Glomerular visceral epithelial cell (primary cell): ENCODE measurements around the gene LARP4.
"Not testable (repeated sequence)": the region's sequence is repeated elsewhere in the genome, so short reads cannot be mapped to it uniquely, and the experiment has no call there.

ENCODE experiments used
- DNase-seq: peaks from one replicate; pipeline ENCODE4 v3.0.0-alpha.2; 2016; ENCODE audit errors: extremely low spot score

Gene LARP4

DNA sequence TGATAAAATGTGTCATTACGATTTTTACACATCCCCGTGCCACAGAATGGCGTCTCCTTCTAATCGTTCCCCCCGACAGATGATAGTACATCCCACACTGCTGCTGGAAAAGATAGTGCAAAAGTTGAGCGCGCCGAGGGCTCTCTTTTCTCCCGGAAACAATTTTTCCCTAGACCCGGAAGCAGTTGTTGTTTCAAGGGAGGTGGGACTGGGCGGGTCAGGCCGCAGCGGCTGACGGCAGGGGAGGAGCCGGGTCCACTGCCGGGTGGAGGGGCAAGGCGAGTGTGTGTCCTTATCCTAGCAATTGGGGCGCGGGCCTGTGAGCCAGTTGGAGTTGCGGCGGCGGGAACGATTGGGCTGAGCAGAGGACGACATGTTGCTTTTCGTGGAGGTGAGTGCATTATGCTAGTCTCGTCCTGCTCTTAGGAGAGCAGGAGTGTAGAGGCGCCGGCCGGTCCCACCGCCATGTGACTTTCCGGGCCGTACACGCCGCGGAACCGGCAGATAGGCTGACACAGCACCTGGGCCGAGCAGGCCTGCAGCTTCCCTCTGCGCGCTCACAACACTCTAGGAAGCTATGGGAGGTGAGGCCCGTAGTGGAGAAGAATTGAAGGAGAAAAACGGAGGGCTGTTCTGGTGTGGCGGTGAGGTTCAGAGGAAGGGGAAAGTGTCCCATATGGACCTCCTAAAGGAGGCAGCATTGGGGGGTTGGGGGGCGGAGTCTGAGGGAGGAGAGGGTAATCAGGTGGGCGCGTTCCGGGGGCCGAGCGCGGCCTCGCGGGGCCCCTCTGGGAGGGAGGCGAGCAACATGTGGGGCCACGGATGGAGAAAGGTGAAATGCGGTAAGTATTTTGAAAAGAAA lies at the start of gene LARP4:
Gene LARP4, plus strand, starts transcription at position 248 of the 862 bp plus-strand sequence. Its CDS starts 126 bp downstream, at position 374.
- DNase-seq, result peak; percentile 93

DNA sequence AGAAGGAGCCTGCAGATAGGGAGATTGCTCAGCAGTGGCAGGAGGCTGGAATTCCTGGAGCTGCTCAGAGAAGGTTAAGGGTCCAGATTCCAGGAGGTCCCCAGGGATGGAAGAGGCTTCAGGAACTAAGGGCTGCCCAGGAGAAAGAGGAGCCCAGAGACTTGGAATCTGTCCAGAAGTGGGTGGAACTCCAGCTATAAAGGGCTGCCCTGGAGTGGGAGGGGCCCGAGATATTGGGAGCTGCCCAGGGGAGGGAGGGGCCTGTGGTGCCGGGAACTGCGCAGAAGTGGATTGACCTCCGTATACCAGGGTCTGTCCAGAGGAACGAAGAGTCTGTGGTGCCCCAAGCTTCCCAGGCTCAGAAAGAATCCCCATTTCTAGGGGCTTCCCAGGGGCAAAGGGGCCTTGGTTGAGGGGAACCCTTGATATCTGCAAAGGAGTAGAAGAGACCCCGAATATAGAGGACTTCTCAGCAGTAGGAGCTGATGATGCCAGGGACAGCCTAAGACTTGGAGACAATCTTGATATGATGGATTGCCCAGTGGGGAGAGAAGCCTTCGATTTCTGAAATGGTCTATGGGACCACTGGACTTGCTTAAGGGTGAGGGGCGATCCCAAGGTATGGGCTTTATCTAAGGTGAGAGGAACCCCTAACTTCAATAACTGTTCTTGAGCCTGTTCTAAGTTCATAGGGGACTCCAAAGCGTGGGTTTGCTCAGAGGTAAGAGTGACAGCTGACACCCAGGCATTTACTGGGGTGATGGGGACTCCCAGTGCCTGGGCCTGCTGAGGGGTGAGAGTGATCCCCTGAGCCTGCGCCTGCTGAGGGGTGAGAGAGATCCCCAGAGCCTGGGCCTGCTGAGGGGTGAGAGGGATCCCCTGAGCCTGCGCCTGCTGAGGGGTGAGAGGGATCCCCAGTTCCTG lies 49.3 kb upstream of the LARP4 start:
- DNase-seq, result no peak

DNA sequence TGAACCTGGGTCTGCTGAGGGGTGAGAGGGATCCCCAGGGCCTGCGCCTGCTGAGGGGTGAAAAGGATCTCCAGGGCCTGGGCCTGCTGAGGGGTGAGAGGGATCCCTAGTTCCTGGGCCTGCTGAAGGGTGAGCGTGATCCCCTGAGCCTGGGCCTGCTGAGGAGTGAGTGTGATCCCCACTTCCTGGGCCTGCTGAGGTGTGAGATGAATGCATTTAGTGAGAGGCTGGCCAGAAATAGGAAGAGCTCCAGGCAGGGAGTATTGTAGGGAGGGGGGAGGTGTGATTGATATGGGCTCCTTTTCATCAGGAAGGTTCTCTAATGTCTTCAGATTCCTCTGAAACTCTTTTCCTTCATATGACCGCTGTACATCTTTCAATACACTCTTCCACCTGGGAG lies 47.3 kb upstream of the LARP4 start:
- no peak for DNase-seq

DNA sequence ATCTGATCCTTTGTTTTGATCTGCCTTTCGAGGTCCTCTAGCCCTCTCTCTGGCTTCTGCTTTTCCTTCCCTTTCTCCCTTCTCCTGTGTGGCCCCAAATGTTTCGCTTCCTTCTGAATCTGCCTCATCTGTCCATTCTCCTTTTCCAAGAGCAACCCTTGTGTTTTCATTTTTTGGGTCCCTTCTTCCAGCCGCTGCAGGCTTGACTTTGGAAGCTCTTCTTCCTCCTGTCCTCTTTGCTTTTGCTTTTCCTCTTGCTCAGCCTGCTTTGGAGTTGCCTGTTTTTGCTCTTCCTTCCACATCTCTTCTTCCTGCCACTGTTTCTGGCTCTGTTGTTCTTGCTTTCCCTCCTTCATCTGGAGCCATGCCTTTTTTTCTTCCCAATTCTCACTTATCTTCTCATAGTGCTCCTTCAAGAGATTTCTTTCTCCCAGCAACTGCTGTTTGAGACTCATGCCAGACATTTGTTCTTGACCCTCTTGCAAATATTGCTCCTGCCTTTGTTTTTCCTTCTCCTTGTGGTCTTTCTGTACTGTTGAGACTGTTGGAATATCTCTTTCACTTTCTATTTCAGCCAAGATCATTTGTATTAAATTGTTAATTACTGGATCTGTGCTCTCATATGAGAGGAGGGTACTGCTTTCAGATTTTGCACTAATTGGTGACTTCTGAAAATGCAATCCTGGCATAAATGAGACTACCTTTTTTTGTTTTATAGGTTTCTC lies 46.7 kb upstream of the LARP4 start:
- no peak for DNase-seq

DNA sequence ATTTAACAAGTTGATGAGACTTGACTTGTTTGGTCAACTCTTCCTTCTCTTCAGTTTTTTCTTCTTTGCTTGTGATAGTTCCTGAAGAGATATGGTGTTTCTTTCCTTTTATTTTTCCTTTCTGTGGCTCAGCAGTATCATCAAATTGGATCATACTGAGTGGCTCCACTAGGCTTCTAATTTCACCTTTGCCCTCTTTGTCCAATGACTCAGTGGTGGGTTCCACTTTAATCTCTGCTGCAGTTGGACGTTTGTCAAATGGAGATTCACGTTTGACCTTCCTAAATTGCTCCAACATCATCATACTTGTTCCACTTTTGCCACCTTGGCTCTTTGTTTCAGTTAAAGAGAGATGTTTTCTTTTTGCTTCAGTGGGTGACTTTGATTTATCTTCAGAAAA lies 45.8 kb upstream of the LARP4 start:
- DNase-seq, result no peak

DNA sequence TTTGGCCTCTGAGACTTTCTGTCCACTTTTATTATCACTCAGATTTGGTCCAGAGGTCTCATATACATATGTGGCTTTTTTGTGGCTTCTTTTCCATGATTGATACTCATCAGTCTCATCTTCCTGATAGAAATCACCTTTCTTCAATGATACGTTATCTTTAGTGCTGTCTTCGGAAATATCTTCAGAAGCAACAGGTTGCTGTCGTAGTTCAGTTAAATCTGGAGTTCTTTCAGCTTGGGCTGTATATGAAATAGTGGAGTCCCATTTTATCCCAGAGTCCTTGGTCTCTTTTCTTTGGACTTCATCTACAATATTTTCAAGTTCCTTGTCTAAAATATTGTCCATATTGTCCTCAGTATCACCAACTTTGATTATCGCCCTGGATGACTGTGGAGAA lies 45.3 kb upstream of the LARP4 start:
- DNase-seq, result no peak

DNA sequence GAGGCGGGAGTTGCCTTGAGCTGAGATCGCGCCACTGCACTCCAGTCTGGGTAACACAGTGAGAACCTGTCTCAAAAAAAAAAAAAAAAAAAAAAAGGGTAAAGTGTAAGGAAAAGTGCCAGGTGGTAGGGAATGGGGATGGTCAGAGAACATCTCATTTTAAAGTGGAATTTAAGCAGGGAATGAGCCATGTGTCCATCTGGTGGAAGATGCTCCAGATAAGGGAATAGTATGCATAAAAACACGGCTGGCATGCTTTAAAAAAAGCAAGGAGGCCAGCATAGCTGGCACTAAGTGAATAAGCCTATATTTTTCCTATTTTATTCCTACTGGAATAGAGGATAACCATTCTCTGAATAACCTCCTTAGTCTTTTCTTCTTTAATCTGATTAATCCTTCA lies 38.0 kb upstream of the LARP4 start:
- no peak for DNase-seq

DNA sequence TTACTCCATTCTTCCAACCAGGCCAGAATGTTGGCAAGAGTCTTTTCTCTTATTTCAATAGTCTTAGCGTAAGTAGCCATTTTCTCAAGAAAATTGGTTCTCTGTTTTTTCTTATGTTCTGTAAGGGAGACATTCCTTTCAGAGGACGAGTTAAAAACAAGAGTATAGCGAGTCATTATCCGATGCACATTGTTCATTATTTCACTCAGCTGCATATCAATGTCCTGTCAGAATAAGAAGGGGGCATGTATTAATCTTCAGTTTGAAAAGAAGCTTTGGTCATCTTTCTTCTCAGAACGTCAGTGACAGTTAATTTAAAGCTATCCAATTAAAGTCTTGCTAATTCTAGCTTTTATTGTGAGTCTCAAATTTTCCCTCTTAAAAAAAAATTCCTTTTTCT lies 37.5 kb upstream of the LARP4 start:
- no peak for DNase-seq

DNA sequence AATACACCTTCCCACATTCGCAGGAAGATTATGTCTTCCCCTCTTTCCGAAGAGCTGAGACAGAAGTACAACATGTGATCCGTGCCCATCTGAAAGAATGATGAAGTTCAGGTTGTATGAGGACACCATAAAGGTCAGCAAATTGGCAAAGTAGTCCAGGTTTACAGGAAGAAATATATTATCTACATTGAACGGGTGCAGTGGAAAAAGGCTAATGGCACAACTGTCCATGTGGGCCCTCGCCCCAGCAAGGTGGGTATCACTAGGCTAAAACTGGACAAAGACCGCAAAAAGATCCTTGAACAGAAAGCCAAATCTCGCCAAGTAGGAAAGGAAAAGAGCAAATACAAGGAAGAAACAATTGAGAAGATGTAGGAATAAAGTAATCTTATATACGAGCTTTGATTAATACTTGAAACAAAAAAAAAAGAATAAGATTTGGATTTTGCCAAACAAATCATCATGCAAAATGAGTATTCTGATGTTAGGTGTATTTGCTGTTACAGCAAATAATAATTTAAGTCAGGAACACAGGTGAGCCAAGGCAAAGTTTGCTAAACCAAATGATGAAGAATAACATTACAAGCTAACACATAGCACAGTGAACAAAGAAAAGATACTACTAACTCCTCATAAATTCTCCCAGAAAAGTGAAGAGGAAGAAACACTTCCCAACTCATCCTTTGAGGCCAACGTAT lies 34.8 kb upstream of the LARP4 start:
- DNase-seq, result no peak

DNA sequence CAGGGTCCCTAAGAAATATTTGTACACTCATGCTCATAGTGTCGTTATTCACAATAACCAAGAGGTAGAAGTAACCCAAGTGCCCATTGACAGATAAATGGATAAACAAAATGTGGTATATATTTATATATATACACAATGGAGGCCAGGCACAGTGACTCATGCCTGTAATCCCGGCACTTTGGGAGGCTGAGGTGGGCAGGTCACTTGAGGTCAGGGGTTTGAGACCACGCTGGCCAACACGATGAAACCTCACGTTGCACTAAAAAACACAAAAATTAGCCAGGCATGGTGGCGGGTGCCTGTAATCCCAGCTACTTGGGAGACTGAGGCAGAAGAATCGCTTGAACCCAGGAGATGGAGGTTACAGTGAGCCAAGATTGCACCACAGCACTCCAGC lies 30.0 kb upstream of the LARP4 start:
- not testable (repeated sequence) for DNase-seq

DNA sequence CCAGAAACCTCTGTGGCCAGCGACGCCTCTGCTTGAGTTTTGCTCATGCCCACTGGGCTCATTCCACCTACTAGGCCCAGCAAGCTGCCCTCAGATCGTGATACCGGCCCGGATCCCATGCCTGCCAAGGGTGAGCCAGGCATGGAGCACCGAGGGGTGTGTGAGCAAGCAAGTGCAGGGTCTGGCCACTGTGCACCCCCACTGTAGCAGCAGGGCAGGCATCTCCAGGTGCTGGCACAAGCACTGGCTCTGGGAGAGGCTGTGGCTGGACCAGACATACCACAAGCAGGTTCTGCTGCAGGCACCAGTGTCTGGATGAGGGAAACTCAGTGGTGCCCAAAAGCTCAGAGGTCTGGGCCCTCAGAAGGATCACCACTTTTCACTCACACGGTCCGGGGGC lies 24.9 kb upstream of the LARP4 start:
- DNase-seq, result no peak

DNA sequence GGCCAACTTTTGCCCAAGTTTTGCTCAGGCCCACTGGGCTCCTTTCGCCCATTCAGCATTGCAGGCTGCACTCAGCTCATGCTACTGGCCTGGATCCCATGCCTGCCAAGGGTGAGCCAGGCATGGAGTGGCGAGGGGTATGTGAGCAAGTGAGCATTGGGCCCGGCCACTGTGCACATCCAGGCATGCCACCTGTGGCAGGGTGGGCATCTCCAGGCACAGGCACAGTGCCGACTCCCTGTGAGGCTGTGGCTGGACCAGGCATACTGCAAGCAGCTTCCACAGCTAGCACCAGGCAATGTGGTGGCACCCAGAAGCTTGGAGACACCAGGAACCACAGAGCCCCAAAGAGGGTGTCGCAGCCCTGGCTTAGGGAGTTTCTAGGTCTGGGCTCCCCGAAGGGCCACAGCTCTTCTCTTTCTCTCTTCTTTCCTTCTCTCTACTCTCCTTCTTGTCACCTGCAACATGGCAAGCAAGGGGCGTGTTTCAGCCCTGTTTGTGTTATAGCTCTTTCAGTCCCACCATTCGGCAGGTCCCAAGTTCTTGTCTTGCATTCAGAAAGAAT lies 19.8 kb upstream of the LARP4 start:
- DNase-seq, result no peak

DNA sequence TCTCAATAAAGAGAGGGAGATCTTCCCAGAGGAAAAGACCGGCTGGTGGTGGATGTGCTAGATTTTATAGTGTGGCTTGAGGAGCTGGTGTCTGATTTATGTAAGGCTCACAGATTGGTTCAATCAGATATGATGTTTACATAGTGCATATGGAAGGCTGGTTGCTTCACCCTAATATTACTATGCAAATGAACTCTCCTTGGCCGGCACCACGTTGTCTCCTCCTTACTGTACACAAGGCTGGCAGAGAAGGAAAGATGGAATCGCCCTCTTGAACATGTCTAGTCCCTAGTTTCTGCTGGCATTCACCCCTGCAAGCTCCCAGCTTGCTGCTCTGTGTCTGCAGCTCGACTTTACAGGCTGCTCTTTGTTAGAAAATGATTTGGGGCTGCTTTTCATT lies 13.2 kb upstream of the LARP4 start:
- DNase-seq, result no peak

DNA sequence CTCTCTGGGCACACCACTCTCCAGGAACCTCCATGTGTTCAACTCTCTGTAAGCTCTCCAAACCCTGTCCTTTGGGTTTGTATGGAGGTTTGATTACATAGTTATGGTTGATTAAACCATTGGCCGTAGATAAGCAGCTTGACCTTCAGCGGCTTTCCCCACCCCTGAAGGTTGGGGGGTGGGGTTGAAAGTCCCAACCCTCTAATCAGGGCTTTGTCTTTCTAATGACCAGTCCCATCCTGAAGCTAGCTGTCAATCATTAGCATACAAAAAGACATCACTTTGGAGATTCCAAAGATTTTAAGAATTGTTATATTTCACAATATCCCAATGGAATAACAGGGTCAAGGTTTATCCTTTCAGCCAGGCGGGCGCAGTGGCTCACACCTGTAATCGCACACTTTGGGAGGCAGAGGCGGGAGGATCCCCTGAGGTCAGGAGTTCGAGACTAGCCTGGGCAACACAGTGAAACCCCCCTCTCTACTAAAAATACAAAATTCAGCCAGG lies 12.7 kb upstream of the LARP4 start:
- no peak for DNase-seq

DNA sequence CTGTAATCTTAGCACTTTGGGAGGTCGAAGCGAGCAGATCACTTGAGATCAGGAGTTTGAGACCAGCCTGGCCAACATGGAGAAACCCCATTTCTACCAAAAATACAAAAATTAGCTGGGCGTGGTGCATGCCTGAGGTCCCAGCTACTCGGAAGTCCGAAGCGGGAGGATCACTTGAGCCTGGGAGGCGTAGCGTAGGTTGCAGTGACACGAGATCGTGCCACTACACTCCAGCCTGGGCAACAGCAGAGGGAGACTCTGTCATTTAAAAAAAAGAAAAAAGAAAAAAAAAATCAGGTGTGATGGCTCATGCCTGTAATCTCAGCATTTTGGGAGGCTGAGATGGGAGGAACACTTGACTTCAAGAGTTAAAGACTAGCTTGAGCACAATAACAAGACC lies 11.9 kb upstream of the LARP4 start:
- not testable (repeated sequence) for DNase-seq

DNA sequence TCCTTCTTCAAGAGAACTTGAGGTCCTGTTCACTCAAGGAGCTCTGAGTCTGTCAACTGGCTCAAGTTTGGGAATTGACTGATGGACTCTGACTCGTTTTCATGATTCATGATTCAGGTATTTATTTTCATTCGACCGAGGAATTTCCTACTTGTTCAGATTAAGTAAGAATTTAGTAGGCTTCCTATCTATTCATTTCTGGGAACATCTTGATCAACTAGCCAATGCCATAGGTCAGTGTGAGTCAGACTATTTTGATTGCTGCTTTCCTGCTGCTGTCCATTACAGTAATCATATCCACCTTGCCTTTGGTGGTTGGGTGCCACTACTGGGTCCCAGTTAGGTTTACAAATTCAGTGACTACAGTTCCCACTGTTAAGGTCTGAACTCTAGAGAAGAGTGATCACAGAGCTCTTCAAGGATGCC lies 10.4 kb upstream of the LARP4 start:
- peak; percentile 76 for DNase-seq

DNA sequence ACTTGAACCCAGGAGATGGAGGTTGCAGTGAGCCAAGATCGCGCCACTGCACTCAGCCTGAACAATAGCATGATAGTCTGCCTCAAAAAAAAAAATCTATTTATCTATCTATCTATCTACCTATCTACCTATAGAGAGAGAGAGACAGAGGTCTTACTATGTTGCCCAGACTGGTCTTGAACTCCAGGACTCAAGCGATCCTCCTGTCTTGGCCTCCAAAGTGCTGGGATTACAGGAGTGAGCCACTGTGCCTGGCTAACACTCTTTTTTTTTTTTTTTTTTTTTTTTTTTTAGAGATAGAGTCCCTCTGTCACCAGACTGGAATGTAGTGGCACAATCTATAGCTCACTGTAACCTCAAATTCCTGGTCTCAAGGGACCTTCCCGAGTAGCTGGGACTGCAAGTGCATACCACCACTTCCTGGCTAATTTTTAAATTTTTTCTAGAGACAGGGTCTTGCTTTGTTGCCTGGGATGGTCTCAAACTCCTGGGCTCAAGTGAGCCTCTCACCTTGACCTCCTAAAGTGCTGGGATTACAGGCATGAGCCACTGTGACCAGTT lies 6.1 kb upstream of the LARP4 start:
- peak; percentile 13 for DNase-seq

DNA sequence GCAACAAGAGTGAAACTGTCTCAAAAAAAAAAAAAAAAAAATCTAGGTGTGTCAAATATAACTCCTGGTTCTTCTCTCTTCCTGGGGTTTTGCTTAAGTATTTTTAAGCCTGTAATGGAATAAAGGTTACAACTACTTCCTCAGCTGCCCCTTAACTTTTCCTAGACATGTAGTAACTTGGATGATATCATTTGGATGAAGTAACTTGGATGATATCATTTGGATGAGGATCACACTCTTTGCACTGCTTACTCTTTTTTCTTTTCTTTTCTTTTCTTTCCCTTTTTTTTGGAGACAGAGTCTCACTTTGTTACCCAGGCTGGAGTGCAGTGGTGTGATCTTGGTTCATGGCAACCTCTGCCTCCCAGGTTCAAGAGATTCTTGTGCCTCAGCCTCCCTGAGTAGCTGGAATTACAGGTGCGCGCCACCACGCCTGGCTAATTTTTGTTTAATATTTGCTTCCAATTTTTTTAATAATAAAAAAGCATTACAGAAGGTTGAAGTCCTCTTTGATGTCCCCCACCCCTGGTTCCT lies 3.5 kb upstream of the LARP4 start:
- DNase-seq, result no peak

DNA sequence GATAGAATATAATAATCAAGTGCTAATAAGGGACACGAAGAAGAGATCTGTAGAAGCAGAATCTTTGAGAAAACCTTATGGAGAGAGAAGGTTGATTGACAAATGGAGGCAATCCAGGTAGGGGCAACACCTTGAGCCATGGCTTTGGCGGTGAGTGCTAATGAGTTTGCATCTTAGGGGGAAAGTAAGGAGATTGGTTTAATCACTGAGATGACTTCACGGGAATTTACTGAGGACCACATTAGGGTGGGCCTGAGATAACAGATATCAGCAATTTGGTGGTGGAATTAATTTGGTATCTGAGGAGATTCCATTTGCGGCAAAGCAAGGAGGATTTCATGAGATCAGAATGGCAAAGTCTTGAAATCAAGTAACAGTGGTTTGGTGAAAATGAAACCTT lies 1.8 kb upstream of the LARP4 start:
- no peak for DNase-seq

DNA sequence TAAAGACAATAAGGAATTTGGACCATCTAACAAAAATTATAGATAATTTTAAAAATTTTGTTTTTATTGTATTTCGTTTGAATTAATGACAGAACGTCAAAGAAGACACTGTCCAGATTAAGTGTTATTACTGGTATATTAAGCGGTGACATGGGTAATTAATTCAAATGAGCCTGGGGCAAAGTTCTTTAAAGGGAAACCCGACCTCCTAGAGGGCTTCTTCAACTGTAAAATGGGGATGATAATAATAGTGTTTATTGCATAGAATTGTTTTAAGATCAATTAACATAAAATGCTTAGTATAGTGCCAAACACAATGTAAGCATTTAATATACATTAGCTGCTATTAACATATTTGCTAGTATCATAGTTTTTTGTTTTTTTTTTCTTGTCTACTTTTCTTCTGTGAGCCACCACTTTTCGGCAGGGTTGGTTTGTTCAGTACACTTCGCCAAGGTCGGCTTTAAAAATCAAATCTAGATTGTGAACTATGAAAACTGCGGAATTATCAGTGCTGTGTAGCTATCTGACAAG lies 514 bp upstream of the LARP4 start:
- no peak for DNase-seq
